ENCODE measurements around the gene GUCY1A2. TPM values are rescaled to one million over a fixed set of nuclear protein-coding genes. Genes with fewer than 3 reads are reported as not detected.

Gene GUCY1A2
- total RNA-seq, 4 donors from 2014 or later = 0.19 to 2.1 (median 0.86) TPM

GRCh38 chr11:106706355-106706754 is 311.9 kb downstream of the GUCY1A2 start:
- H3K9me3 ChIP-seq = no peaks in the 10 kb centered on the region
- no peak for TF ChIP-seq CTCF (IDR thresholded peaks at IDR 0.05)
- no peak for TF ChIP-seq POLR2A (IDR thresholded peaks at IDR 0.05)
- DNase-seq = no peak
- H3K27ac ChIP-seq = peak overlapping the region in 1 of 4 donors; percentile 34
- H3K4me3 ChIP-seq = no peak overlapping the region
- intact Hi-C loops (cut with DNase I) = no loop called here
- no peaks in the 10 kb centered on the region for H3K27me3 ChIP-seq
- no peaks in the 10 kb centered on the region for H3K36me3 ChIP-seq
- H3K4me1 ChIP-seq = peaks cover 0 to 12% (median 0%) of the 10 kb centered on the region in 3 donors

GRCh38 chr11:106702805-106703204 is 315.5 kb downstream of the GUCY1A2 start:
- peaks cover 0 to 13% (median 0%) of the 10 kb centered on the region in 3 donors for H3K4me1 ChIP-seq
- no peak overlapping the region for H3K4me3 ChIP-seq
- H3K36me3 ChIP-seq = no peaks in the 10 kb centered on the region
- intact Hi-C loops (cut with DNase I) = no loop called here
- TF ChIP-seq POLR2A (IDR thresholded peaks at IDR 0.05) (no peak), CTCF (IDR thresholded peaks at IDR 0.05) (no peak)
- H3K27ac ChIP-seq = no peak overlapping the region
- DNase-seq = no peak
- H3K9me3 ChIP-seq = no peaks in the 10 kb centered on the region
- H3K27me3 ChIP-seq = no peaks in the 10 kb centered on the region
- 84 to 95% methylated on average over 3 of the region's 3 CpGs for WGBS, 2 donors

GRCh38 chr11:106697058-106697457 is 321.2 kb downstream of the GUCY1A2 start:
- DNase-seq = no peak
- TF ChIP-seq POLR2A (IDR thresholded peaks at IDR 0.05) (no peak), CTCF (IDR thresholded peaks at IDR 0.05) (no peak)
- Histone ChIP-seq H3K27ac (peak overlapping the region in 1 of 4 donors; percentile 9), H3K9me3 (no peaks in the 10 kb centered on the region), H3K27me3 (no peaks in the 10 kb centered on the region), H3K4me3 (no peak overlapping the region), H3K4me1 (peaks cover 0 to 15% (median 0%) of the 10 kb centered on the region in 3 donors), H3K36me3 (no peaks in the 10 kb centered on the region)
- WGBS, 2 donors = 41% methylated on average over 2 of the region's 2 CpGs
- intact Hi-C loops (cut with DNase I) = no loop called here

GRCh38 chr11:106695506-106695905 is 322.8 kb downstream of the GUCY1A2 start:
- H3K27ac ChIP-seq = no peak overlapping the region
- no peak for DNase-seq
- no peaks in the 10 kb centered on the region for H3K9me3 ChIP-seq
- no peaks in the 10 kb centered on the region for H3K27me3 ChIP-seq
- 31 to 46% methylated on average over 2 of the region's 2 CpGs for WGBS, 2 donors
- no peak overlapping the region for H3K4me3 ChIP-seq
- peaks cover 0 to 15% (median 0%) of the 10 kb centered on the region in 3 donors for H3K4me1 ChIP-seq
- intact Hi-C loops (cut with DNase I) = no loop called here
- TF ChIP-seq CTCF (IDR thresholded peaks at IDR 0.05) (no peak), POLR2A (IDR thresholded peaks at IDR 0.05) (no peak)
- H3K36me3 ChIP-seq = no peaks in the 10 kb centered on the region

- Histone ChIP-seq H3K36me3 (no peaks in the 10 kb centered on the region), H3K9me3 (no peaks in the 10 kb centered on the region), H3K4me3 (no peak overlapping the region), H3K4me1 (peaks cover 0 to 15% (median 0%) of the 10 kb centered on the region in 3 donors), H3K27me3 (no peaks in the 10 kb centered on the region), H3K27ac (no peak overlapping the region)
- WGBS, 2 donors = 72 to 80% methylated on average over 5 of the region's 5 CpGs
- no peak for TF ChIP-seq POLR2A (IDR thresholded peaks at IDR 0.05)
- no peak for TF ChIP-seq CTCF (IDR thresholded peaks at IDR 0.05)
- no peak for DNase-seq
- intact Hi-C loops (cut with DNase I) = no loop called here
These were observed 323.8 kb downstream of the GUCY1A2 start for GRCh38 chr11:106694501-106694900.
